GM12878 (cell line): Measurements from ENCODE around the gene PRPF18. TPM values are rescaled to one million over a fixed set of nuclear protein-coding genes. Genes with fewer than 3 reads are reported as not detected.

Source experiments
- ATAC-seq: fragments of 200-7000 bp; cut with Tn5 transposase; 3 replicates; pipeline ENCODE4 v1.9.1; 2020; ENCODE audit warnings: mild to moderate bottlenecking, moderate library complexity
- BruUV-seq: library from RNA; stranded (reverse); fragments of 400-500 nt; replicated peaks from 2 replicates; lab custom pipeline; 2021; lab: Mats Ljungman, UMichigan
- CTCF ChIA-PET: fragments of 300-600 bp; sonication (Branson Sonifier 250); formaldehyde crosslinking; extraction: SDS; loops from one replicate; lab custom pipeline; 2021; ENCODE audit warnings: inconsistent platforms; lab: Yijun Ruan, JAX
- POLR2A ChIA-PET: fragments of 350-600 bp; formaldehyde crosslinking; extraction: SDS; loops from one replicate; lab custom pipeline; 2021; ENCODE audit warnings: inconsistent platforms; lab: Charles Lee
- RAD21 ChIA-PET: fragments of 300-600 bp; sonication (Branson Sonifier 250); formaldehyde crosslinking; loops from one replicate; lab custom pipeline; 2023; ENCODE audit warnings: antibody characterized with exemption; ENCODE audit not compliant: unreplicated experiment; lab: Charles Lee
- SMC1A ChIA-PET: fragments of 300-600 bp; sonication (Branson Sonifier 250); formaldehyde crosslinking; loops from one replicate; lab custom pipeline; 2023; ENCODE audit not compliant: unreplicated experiment, uncharacterized antibody; lab: Charles Lee
- DNase-seq: peaks from one replicate; pipeline ENCODE4 v3.0.0-alpha.2; 2011; ENCODE audit warnings: low read depth, low spot score
- FAIRE-seq: peaks from 3 replicates; lab custom pipeline; 2011; peaks lifted over from hg19 to GRCh38; lab: Jason Lieb, UNC
- H2AFZ ChIP-seq: 2 replicates; pipeline ENCODE4 v1.6.0; 2011; ENCODE audit warnings: low read depth, low read length, control low read depth; ENCODE audit not compliant: control insufficient read depth
- H3K27ac ChIP-seq: 2 replicates; pipeline ENCODE4 v1.5.1; 2011; ENCODE audit warnings: control low read depth; ENCODE audit not compliant: control insufficient read depth, insufficient read depth
- H3K27me3 ChIP-seq, 2 experiments: replicated peaks in 1 of 2; 2 replicates each; pipeline versions ENCODE4 v1.6.0 to v1.6.1; 2011; ENCODE audit warnings: low read length in 1 of 2; ENCODE audit not compliant: control insufficient read depth in 2 of 2, insufficient read depth in 2 of 2
- H3K36me3 ChIP-seq, 2 experiments: 2 replicates each; pipeline ENCODE4 v1.5.1; 2011; ENCODE audit warnings: low read length in 1 of 2; ENCODE audit not compliant: control insufficient read depth in 2 of 2, insufficient read depth in 2 of 2
- H3K4me1 ChIP-seq: 2 replicates; pipeline ENCODE4 v1.6.1; 2011; ENCODE audit warnings: mild to moderate bottlenecking, low read length, moderate library complexity, mixed read lengths; ENCODE audit not compliant: control insufficient read depth, insufficient read depth
- H3K4me2 ChIP-seq: 2 replicates; pipeline ENCODE4 v1.6.0; 2011; ENCODE audit warnings: control low read depth; ENCODE audit not compliant: control insufficient read depth, insufficient read depth
- H3K4me3 ChIP-seq: fragments of 200-600 bp; sonication (generic); 2 replicates; pipeline ENCODE4 v1.5.1; 2016
- H3K79me2 ChIP-seq: 2 replicates; pipeline ENCODE4 v1.6.0; 2011; ENCODE audit warnings: low read length; ENCODE audit not compliant: control insufficient read depth, insufficient read depth
- H3K9ac ChIP-seq: 2 replicates; pipeline ENCODE4 v1.8.0; 2011; ENCODE audit warnings: low read length, control low read depth, mixed read lengths; ENCODE audit not compliant: control insufficient read depth, insufficient read depth
- H3K9me3 ChIP-seq: replicated peaks from 3 replicates; pipeline ENCODE4 v1.5.1; 2011; ENCODE audit warnings: mild to moderate bottlenecking, low read length; ENCODE audit not compliant: control insufficient read depth, insufficient read depth
- H4K20me1 ChIP-seq: 2 replicates; pipeline ENCODE4 v1.6.0; 2011; ENCODE audit not compliant: control insufficient read depth, insufficient read depth
- IRF4 ChIP-seq: IDR thresholded peaks from 2 replicates; pipeline ENCODE4 v1.6.1; 2011; ENCODE audit warnings: low read depth, low read length
- RAD51 ChIP-seq: fragments of 450-650 bp; IDR thresholded peaks from 2 replicates; pipeline ENCODE4 v1.6.1; 2016; ENCODE audit warnings: moderate library complexity, mild to moderate bottlenecking, inconsistent platforms
- STAT1 ChIP-seq: fragments of 450-650 bp; conservative IDR thresholded peaks from 2 replicates; pipeline ENCODE4 v1.6.1; 2014; ENCODE audit warnings: antibody characterized with exemption, mild to moderate bottlenecking
- WRNIP1 ChIP-seq: IDR thresholded peaks from 2 replicates; pipeline ENCODE4 v1.6.1; 2011; ENCODE audit warnings: low read depth, low read length, improper control_type of control experiment, borderline replicate concordance
- YY1 ChIP-seq: IDR thresholded peaks from 2 replicates; pipeline ENCODE4 v1.6.1; 2011; ENCODE audit warnings: low read depth, mild to moderate bottlenecking, low read length
- ZZZ3 ChIP-seq: IDR thresholded peaks from 2 replicates; pipeline ENCODE4 v1.6.1; 2011; ENCODE audit warnings: low read depth; ENCODE audit not compliant: control insufficient read depth, insufficient read length
- WGBS: methylation state at CpG from one replicate; pipeline ENCODE4 v1.1.6; 2016; ENCODE audit warnings: low lambda C conversion rate; ENCODE audit not compliant: insufficient replicate concordance, insufficient coverage; ENCODE audit errors: missing lambda C conversion rate; 5-methylcytosine and 5-hydroxymethylcytosine counted together
- in situ Hi-C: fragments of 300-500 bp; cut with MboI; formaldehyde crosslinking; loops from 9 replicates; pipeline ENCODE4 v1.14.3; 2018; ENCODE audit warnings: mixed read lengths
- intact Hi-C: fragments of 100-400 bp; cut with micrococcal nuclease; formaldehyde crosslinking; loops from one replicate; pipeline ENCODE4 v1.14.2; 2022; ENCODE audit not compliant: unreplicated experiment
- polyA plus RNA-seq, 11 experiments: library from polyadenylated mRNA; depleted of rRNA in 4 of 11; unstranded in 6 of 11; stranded (reverse) in 5 of 11; fragments of >200 nt; fragmentation: Nextera tagmentation in 4 of 11; fragmentation: Illumina TruSeq in 1 of 11; extraction: Ambion mirVana in 4 of 11; extraction: Trizol in 1 of 11; gene quantifications; 1 replicate in 1 of 11; 2 replicates in 10 of 11; pipeline versions ENCODE4 v1.2.1 to v1.2.3, GENCODE V29; 2011 to 2016; ENCODE audit warnings: inconsistent platforms in 2 of 11, missing spikeins in 2 of 11, low read depth in 1 of 11
- total RNA-seq, 4 experiments: library from RNA; depleted of rRNA in 3 of 4; stranded (reverse); fragments of >200 nt in 3 of 4; fragmentation: Illumina TruSeq in 1 of 4; extraction: Trizol in 1 of 4; gene quantifications; 2 replicates each; pipeline versions ENCODE4 v1.2.1 to v1.2.3, GENCODE V29; 2013 to 2021

Gene PRPF18
- total and polyA plus RNA-seq, 10 of the 15 experiments (the other 5 are each of a cell fraction or from before 2014, with no cell fraction given): 15.6 to 35.8 (median 28.8) TPM

DNA sequence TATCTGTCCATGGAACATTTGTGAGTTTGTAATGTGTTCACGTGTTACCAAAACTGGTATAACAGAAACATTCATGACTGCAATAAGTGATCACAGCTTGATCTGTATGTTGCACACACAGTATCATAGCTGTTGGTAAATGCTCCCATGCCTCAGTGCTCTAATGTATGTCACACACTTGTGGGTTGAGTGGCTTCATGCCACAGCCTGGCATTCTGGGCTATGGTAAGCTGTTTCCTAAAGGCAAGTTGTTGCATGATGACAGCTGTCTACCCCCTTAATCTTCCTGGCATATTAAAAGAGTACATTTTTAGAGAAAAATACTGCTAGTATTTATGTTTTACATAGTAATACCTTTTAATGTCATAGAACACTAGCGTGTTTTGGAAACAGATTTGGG, 35.2 kb downstream of the PRPF18 start:
- H3K4me3 ChIP-seq: no peak overlapping the region
- H3K79me2 ChIP-seq: no peaks in the 10 kb centered on the region
- no peak for DNase-seq
- H3K27ac ChIP-seq: no peak overlapping the region
- WGBS: 100% methylated on average over 2 of the region's 2 CpGs
- in situ Hi-C loops: no loop called here
- TF ChIP-seq STAT1: no peak
- TF ChIP-seq, all 136 proteins: peak for 0
- H3K9ac ChIP-seq: no peak overlapping the region
- no peaks in the 10 kb centered on the region for H3K9me3 ChIP-seq
- SMC1A ChIA-PET: interaction anchor here (1.0 to 1.2 kb wide), 2 partner anchors 10 to 55 kb away, joined by 3 read pairs; no protein-coding TSS in a partner anchor
- RAD21 ChIA-PET: no interaction called here
- FAIRE-seq: no peak
- H4K20me1 ChIP-seq: no peaks in the 10 kb centered on the region
- intact Hi-C loops: no loop called here
- POLR2A ChIA-PET: no interaction called here
- no peak overlapping the region for H2AFZ ChIP-seq
- no peak overlapping the region for H3K4me2 ChIP-seq
- no TSS peak for BruUV-seq
- no peaks in the 10 kb centered on the region for H3K27me3 ChIP-seq
- no peaks in the 10 kb centered on the region for H3K4me1 ChIP-seq
- CTCF ChIA-PET: interaction anchor here (1.0 to 1.7 kb wide), 3 partner anchors 9 to 162 kb away, joined by 3 to 6 read pairs (median 3); partner anchors contain the start of gene PRPF18
- H3K36me3 ChIP-seq: peaks cover 5 to 11% of the 10 kb centered on the region in 2 experiments
- no peak for ATAC-seq

DNA sequence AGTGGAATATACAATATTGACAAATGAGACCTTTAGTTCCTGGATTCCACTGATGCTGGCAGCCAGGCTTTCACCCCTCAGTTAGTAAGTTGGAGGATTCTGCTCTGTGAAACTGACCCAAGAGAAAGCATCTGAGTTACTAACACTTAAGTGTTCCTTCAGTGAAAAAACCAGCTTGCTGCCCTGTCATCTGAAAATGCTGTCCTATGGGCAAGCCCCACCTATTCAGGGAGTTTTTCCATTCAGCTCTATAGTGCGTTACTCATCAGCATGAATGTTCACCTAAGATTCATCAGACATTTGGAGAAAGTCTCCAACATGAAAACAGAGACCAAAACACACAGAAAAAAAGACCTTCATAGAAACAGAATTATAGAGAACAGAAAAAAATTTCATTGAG, 37.9 kb downstream of the PRPF18 start:
- WGBS: 100% methylated on average over 1 of the region's 1 CpG
- RAD21 ChIA-PET: no interaction called here
- Histone ChIP-seq H2AFZ (no peak overlapping the region), H3K27me3 (no peaks in the 10 kb centered on the region), H3K9ac (no peak overlapping the region), H3K4me3 (no peak overlapping the region), H4K20me1 (no peaks in the 10 kb centered on the region), H3K9me3 (no peaks in the 10 kb centered on the region), H3K36me3 (peaks cover 3 to 6% of the 10 kb centered on the region in 2 experiments), H3K79me2 (no peaks in the 10 kb centered on the region), H3K4me2 (no peak overlapping the region), H3K27ac (no peak overlapping the region), H3K4me1 (no peaks in the 10 kb centered on the region)
- ATAC-seq (no peak), FAIRE-seq (no peak), DNase-seq (no peak)
- no TSS peak for BruUV-seq
- in situ Hi-C loops (no loop called here), intact Hi-C loops (no loop called here)
- CTCF ChIA-PET: no interaction called here
- SMC1A ChIA-PET: interaction anchor here (0.6 kb wide), 1 partner anchor 23 kb away, joined by 3 read pairs; no protein-coding TSS in a partner anchor
- POLR2A ChIA-PET: no interaction called here
- no peak for TF ChIP-seq WRNIP1
- TF ChIP-seq YY1: no peak
- no peak for TF ChIP-seq RAD51
- TF ChIP-seq ZZZ3: no peak
- TF ChIP-seq IRF4: no peak
